ENCODE data around the gene SERINC2. TPM values are rescaled to one million over a fixed set of nuclear protein-coding genes. Genes with fewer than 3 reads are reported as not detected.
"Not testable (repeated sequence)": the region's sequence is repeated elsewhere in the genome, so short reads cannot be mapped to it uniquely, and the experiment has no call there.

Gene SERINC2
- total RNA-seq, 1 experiment from 2014 or later: 67.7 TPM

DNA sequence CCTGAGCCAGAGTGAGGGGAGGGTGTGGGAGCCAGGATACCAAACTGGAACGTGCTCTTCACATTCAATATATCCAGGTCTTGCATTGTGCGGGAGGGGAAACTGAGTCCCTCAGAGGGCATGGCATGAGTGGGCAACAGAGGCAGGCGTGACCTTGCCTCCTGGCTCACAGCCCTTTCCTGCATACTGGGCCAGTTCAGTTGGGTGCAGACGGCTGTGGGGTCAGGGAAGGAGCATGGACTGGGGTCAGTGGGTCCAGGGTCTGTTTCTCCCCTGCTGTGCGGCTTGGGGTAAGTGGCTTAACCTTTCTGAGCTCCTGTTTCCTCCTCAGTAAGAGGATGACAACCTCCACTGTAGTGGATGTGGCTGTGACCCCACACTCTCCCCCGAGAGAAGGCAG lies 16.6 kb downstream of the SERINC2 start:
- H3K9me3 Mint-ChIP-seq (ENCODE audit: low read depth, unreplicated experiment): no peaks in the 10 kb centered on the region
- peaks cover 18% of the 10 kb centered on the region for H3K36me3 Mint-ChIP-seq (ENCODE audit: insufficient read depth, unreplicated experiment)
- intact Hi-C loops (cut with micrococcal nuclease; ENCODE audit: unreplicated experiment): no loop called here
- no TSS peak for BruUV-seq (replicated peaks)
- no peak overlapping the region for H3K27ac Mint-ChIP-seq (ENCODE audit: unreplicated experiment)
- TF ChIP-seq, protein P1, sequence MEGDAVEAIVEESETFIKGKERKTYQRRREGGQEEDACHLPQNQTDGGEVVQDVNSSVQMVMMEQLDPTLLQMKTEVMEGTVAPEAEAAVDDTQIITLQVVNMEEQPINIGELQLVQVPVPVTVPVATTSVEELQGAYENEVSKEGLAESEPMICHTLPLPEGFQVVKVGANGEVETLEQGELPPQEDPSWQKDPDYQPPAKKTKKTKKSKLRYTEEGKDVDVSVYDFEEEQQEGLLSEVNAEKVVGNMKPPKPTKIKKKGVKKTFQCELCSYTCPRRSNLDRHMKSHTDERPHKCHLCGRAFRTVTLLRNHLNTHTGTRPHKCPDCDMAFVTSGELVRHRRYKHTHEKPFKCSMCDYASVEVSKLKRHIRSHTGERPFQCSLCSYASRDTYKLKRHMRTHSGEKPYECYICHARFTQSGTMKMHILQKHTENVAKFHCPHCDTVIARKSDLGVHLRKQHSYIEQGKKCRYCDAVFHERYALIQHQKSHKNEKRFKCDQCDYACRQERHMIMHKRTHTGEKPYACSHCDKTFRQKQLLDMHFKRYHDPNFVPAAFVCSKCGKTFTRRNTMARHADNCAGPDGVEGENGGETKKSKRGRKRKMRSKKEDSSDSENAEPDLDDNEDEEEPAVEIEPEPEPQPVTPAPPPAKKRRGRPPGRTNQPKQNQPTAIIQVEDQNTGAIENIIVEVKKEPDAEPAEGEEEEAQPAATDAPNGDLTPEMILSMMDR (IDR thresholded peaks at IDR 0.05; ENCODE audit: unreplicated experiment): no peak
- H3K4me1 Mint-ChIP-seq (ENCODE audit: low read depth, unreplicated experiment): peaks cover 9% of the 10 kb centered on the region
- no peak for DNase-seq
- H3K4me3 Mint-ChIP-seq (ENCODE audit: low read depth, unreplicated experiment): no peak overlapping the region
- H3K27me3 Mint-ChIP-seq (ENCODE audit: unreplicated experiment): no peaks in the 10 kb centered on the region
- CTCF ChIA-PET: no interaction called here

GRCh38 chr1:31431351-31432257 lies 18.6 kb downstream of the SERINC2 start:
- CTCF ChIA-PET; DNase-seq; H3K27me3 Mint-ChIP-seq (ENCODE audit: unreplicated experiment); H3K4me3 Mint-ChIP-seq (ENCODE audit: low read depth, unreplicated experiment); H3K9me3 Mint-ChIP-seq (ENCODE audit: low read depth, unreplicated experiment); H3K4me1 Mint-ChIP-seq (ENCODE audit: low read depth, unreplicated experiment); H3K27ac Mint-ChIP-seq (ENCODE audit: unreplicated experiment); intact Hi-C loops (cut with micrococcal nuclease; ENCODE audit: unreplicated experiment); BruUV-seq (replicated peaks): not testable (repeated sequence)
- peaks cover 27% of the 10 kb centered on the region for H3K36me3 Mint-ChIP-seq (ENCODE audit: insufficient read depth, unreplicated experiment)

DNA sequence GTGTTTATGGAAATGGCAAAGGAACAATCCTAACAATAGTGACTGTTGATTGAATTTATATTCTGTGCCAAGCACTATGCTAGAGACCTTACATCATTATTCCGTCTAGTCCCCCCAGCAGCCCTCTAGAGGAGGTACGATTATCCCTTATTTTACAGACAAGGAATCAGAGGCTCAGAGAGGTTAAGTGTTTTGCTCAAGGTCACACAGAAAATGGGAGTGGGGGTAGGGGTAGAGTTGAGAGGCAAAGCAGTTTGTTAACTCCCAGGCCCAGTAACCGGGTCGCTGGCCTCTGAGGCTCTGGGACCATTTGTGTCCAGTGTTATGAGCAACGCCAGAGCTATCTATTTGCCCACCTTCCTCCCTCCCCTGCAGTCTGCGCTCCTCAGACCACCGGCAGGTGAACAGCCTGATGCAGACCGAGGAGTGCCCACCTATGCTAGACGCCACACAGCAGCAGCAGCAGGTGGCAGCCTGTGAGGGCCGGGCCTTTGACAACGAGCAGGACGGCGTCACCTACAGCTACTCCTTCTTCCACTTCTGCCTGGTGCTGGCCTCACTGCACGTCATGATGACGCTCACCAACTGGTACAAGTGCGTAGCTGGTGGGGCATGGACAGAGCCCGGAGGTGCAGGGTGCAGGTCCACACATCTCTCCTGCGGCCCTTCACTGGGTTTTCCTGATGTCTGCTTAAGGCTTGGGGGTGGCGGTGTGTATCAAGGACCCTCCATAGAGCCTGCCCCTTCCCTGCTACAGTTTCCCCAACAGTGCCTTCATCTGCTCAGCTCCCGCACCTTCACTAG lies 19.8 kb downstream of the SERINC2 start:
- Mint-ChIP-seq H3K27ac (ENCODE audit: unreplicated experiment) (no peak overlapping the region), H3K4me1 (ENCODE audit: low read depth, unreplicated experiment) (no peaks in the 10 kb centered on the region), H3K4me3 (ENCODE audit: low read depth, unreplicated experiment) (no peak overlapping the region), H3K36me3 (ENCODE audit: insufficient read depth, unreplicated experiment) (peaks cover 25% of the 10 kb centered on the region), H3K27me3 (ENCODE audit: unreplicated experiment) (no peaks in the 10 kb centered on the region), H3K9me3 (ENCODE audit: low read depth, unreplicated experiment) (no peaks in the 10 kb centered on the region)
- DNase-seq: no peak
- CTCF ChIA-PET: interaction anchor here (0.5 kb wide), 1 partner anchor 21 kb away, joined by 5 read pairs; no protein-coding TSS in a partner anchor
- TF ChIP-seq, protein P1 (IDR thresholded peaks at IDR 0.05; ENCODE audit: unreplicated experiment): no peak
- intact Hi-C loops (cut with micrococcal nuclease; ENCODE audit: unreplicated experiment): no loop called here
- BruUV-seq (replicated peaks): no TSS peak

DNA sequence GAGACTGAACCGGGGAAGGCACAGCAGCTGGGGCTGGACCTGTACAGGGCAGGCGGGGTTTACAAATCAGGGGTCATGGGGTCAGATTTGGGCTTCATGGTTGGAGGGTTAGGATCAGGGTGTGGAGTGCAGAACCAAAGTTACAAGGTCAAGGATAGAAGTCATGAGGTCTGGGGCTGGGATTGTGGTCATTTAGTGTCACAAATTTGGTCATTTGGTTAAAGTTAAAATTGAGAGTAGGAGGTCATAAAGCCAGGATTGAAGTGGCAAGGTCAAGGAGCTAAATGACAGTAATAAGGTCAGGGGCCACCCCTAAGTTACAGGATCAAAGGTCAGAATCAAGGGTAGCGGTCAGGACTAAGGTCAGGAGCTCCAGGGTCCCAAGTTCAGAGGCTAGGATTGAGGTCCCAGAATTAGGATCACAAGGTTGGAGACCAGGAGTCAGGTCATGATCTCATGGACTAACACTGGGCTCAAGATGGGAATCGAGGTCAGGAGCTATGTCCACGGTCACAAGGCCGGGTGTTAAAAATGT lies 20.4 kb downstream of the SERINC2 start:
- intact Hi-C loops (cut with micrococcal nuclease; ENCODE audit: unreplicated experiment): no loop called here
- Mint-ChIP-seq H3K4me1 (ENCODE audit: low read depth, unreplicated experiment) (no peaks in the 10 kb centered on the region), H3K27ac (ENCODE audit: unreplicated experiment) (no peak overlapping the region), H3K27me3 (ENCODE audit: unreplicated experiment) (no peaks in the 10 kb centered on the region), H3K36me3 (ENCODE audit: insufficient read depth, unreplicated experiment) (peaks cover 18% of the 10 kb centered on the region), H3K4me3 (ENCODE audit: low read depth, unreplicated experiment) (no peak overlapping the region), H3K9me3 (ENCODE audit: low read depth, unreplicated experiment) (no peaks in the 10 kb centered on the region)
- no TSS peak for BruUV-seq (replicated peaks)
- CTCF ChIA-PET: no interaction called here
- TF ChIP-seq, protein P1 (IDR thresholded peaks at IDR 0.05; ENCODE audit: unreplicated experiment): no peak
- no peak for DNase-seq
